Measurements from ENCODE around the gene UQCRH. TPM values are rescaled to one million over a fixed set of nuclear protein-coding genes. Genes with fewer than 3 reads are reported as not detected.
A peak's percentile ranks its signal among the peaks of the same experiment; 100 is the strongest.

Gene UQCRH
- total and polyA plus RNA-seq, 10 donors: 106 to 545 (median 237) TPM

GRCh38 chr1:46342677-46343350 is 39.3 kb downstream of the UQCRH start:
- Histone ChIP-seq H3K4me1 (peaks cover 0 to 57% (median 21%) of the 10 kb centered on the region in 6 donors), H3K36me3 (peaks cover 0 to 62% (median 34%) of the 10 kb centered on the region in 6 donors), H3K4me3 (no peak overlapping the region), H3K27ac (peak overlapping the region in 3 of 8 donors; percentile 93 to 97 (median 96)), H3K27me3 (replicated peaks in 1 of 7) (no peaks in the 10 kb centered on the region), H3K9me3 (no peaks in the 10 kb centered on the region)
- DNase-seq: no peak
- intact Hi-C loops (cut with DNase I; ENCODE audit: low total_unique reads): loop anchor here (5.0 kb wide), 1 partner anchor 41 kb away; the partner anchor contains the start of genes LRRC41 and UQCRH
- 79 to 94% (median 83%) methylated on average over 8 of the region's 8 CpGs for WGBS, 5 donors
- no peak for TF ChIP-seq POLR2AphosphoS5 (IDR thresholded peaks at IDR 0.05)
- no peak for TF ChIP-seq CTCF (IDR thresholded peaks at IDR 0.05 in 8 of 11, conservative IDR thresholded peaks at IDR 0.05 in 3 of 11)
- no peak for TF ChIP-seq POLR2A (IDR thresholded peaks at IDR 0.05)

GRCh38 chr1:46343351-46343695 is 39.8 kb downstream of the UQCRH start:
- Histone ChIP-seq H3K4me3 (no peak overlapping the region), H3K27me3 (replicated peaks in 1 of 7) (no peaks in the 10 kb centered on the region), H3K4me1 (peaks cover 0 to 62% (median 25%) of the 10 kb centered on the region in 6 donors), H3K27ac (peak overlapping the region in 1 of 8 donors; percentile 97), H3K9me3 (no peaks in the 10 kb centered on the region), H3K36me3 (peaks cover 0 to 67% (median 35%) of the 10 kb centered on the region in 6 donors)
- TF ChIP-seq CTCF (IDR thresholded peaks at IDR 0.05 in 8 of 11, conservative IDR thresholded peaks at IDR 0.05 in 3 of 11): no peak
- intact Hi-C loops (cut with DNase I; ENCODE audit: low total_unique reads): loop anchor here (5.0 kb wide), 1 partner anchor 41 kb away; the partner anchor contains the start of genes LRRC41 and UQCRH
- DNase-seq: no peak
- 90 to 96% (median 93%) methylated on average over 4 of the region's 4 CpGs for WGBS, 5 donors

- no peak overlapping the region for H3K4me3 ChIP-seq
- peaks cover 0 to 69% (median 35%) of the 10 kb centered on the region in 6 donors for H3K36me3 ChIP-seq
- no peak for DNase-seq
- H3K27ac ChIP-seq: no peak overlapping the region
- WGBS, 5 donors: 80 to 97% (median 87%) methylated on average over 4 of the region's 4 CpGs
- TF ChIP-seq POLR2A (IDR thresholded peaks at IDR 0.05) (no peak), CTCF (IDR thresholded peaks at IDR 0.05 in 8 of 11, conservative IDR thresholded peaks at IDR 0.05 in 3 of 11) (no peak), POLR2AphosphoS5 (IDR thresholded peaks at IDR 0.05) (no peak)
- no peaks in the 10 kb centered on the region for H3K27me3 ChIP-seq (replicated peaks in 1 of 7)
- H3K9me3 ChIP-seq: no peaks in the 10 kb centered on the region
- intact Hi-C loops (cut with DNase I; ENCODE audit: low total_unique reads): loop anchor here (5.0 kb wide), 1 partner anchor 41 kb away; the partner anchor contains the start of genes LRRC41 and UQCRH
- peaks cover 0 to 64% (median 27%) of the 10 kb centered on the region in 6 donors for H3K4me1 ChIP-seq
Measured at GRCh38 chr1:46343705-46344104, 40.2 kb downstream of the UQCRH start.

GRCh38 chr1:46344481-46344880 is 41.0 kb downstream of the UQCRH start:
- H3K4me3 ChIP-seq: no peak overlapping the region
- peaks cover 0 to 77% (median 40%) of the 10 kb centered on the region in 6 donors for H3K36me3 ChIP-seq
- H3K27me3 ChIP-seq (replicated peaks in 1 of 7): no peaks in the 10 kb centered on the region
- H3K4me1 ChIP-seq: peaks cover 0 to 64% (median 23%) of the 10 kb centered on the region in 6 donors
- no peaks in the 10 kb centered on the region for H3K9me3 ChIP-seq
- intact Hi-C loops (cut with DNase I; ENCODE audit: low total_unique reads): loop anchor here (5.0 kb wide), 1 partner anchor 42 kb away; the partner anchor contains the start of genes LRRC41 and UQCRH
- no peak overlapping the region for H3K27ac ChIP-seq
- no peak for DNase-seq
- 90 to 96% (median 92%) methylated on average over 3 of the region's 3 CpGs for WGBS, 5 donors
- TF ChIP-seq CTCF (IDR thresholded peaks at IDR 0.05 in 8 of 11, conservative IDR thresholded peaks at IDR 0.05 in 3 of 11) (no peak), POLR2AphosphoS5 (IDR thresholded peaks at IDR 0.05) (no peak), POLR2A (IDR thresholded peaks at IDR 0.05) (no peak)
